ENCODE results near the gene PARVG.

The PARVG gene

GRCh38 chr22:44159221-44159620 is 21.5 kb upstream of the PARVG start:
- Histone ChIP-seq H3K36me3 (ENCODE audit: insufficient read depth, low read length) (no peaks in the 10 kb centered on the region), H3K27ac (no peak overlapping the region), H3K9ac (ENCODE audit: insufficient read length) (no peak overlapping the region), H3K4me3 (no peak overlapping the region), H3K9me3 (ENCODE audit: low read depth, low read length) (no peaks in the 10 kb centered on the region)
- TF ChIP-seq POLR2AphosphoS5 (IDR thresholded peaks at IDR 0.05; ENCODE audit: borderline replicate concordance, low read depth, low read length) = no peak
- TF ChIP-seq EZH2 (IDR thresholded peaks at IDR 0.05) = no peak
- TF ChIP-seq FOXP2 (optimal IDR thresholded peaks at IDR 0.05; ENCODE audit: control extremely low read depth, extremely low read length, insufficient read depth) = no peak
- no peak for DNase-seq (ENCODE audit: low read depth, low spot score)

- Histone ChIP-seq H3K4me3 (no peak overlapping the region), H3K27ac (no peak overlapping the region), H3K9me3 (ENCODE audit: low read depth, low read length) (no peaks in the 10 kb centered on the region), H3K36me3 (ENCODE audit: insufficient read depth, low read length) (no peaks in the 10 kb centered on the region), H3K9ac (ENCODE audit: insufficient read length) (no peak overlapping the region)
- TF ChIP-seq FOXP2 (optimal IDR thresholded peaks at IDR 0.05; ENCODE audit: control extremely low read depth, extremely low read length, insufficient read depth) = no peak
- TF ChIP-seq EZH2 (IDR thresholded peaks at IDR 0.05) = no peak
- no peak for TF ChIP-seq POLR2AphosphoS5 (IDR thresholded peaks at IDR 0.05; ENCODE audit: borderline replicate concordance, low read depth, low read length)
- no peak for DNase-seq (ENCODE audit: low read depth, low spot score)
Observed at GRCh38 chr22:44159811-44160210, 20.9 kb upstream of the PARVG start.

GRCh38 chr22:44160421-44160820 is 20.3 kb upstream of the PARVG start:
- Histone ChIP-seq H3K36me3 (ENCODE audit: insufficient read depth, low read length) (no peaks in the 10 kb centered on the region), H3K27ac (no peak overlapping the region), H3K9ac (ENCODE audit: insufficient read length) (no peak overlapping the region), H3K4me3 (no peak overlapping the region), H3K9me3 (ENCODE audit: low read depth, low read length) (no peaks in the 10 kb centered on the region)
- DNase-seq (ENCODE audit: low read depth, low spot score) = no peak
- no peak for TF ChIP-seq POLR2AphosphoS5 (IDR thresholded peaks at IDR 0.05; ENCODE audit: borderline replicate concordance, low read depth, low read length)
- no peak for TF ChIP-seq FOXP2 (optimal IDR thresholded peaks at IDR 0.05; ENCODE audit: control extremely low read depth, extremely low read length, insufficient read depth)
- TF ChIP-seq EZH2 (IDR thresholded peaks at IDR 0.05) = no peak

GRCh38 chr22:44161673-44162072 is 19.1 kb upstream of the PARVG start:
- H3K9me3 ChIP-seq (ENCODE audit: low read depth, low read length) = no peaks in the 10 kb centered on the region
- DNase-seq (ENCODE audit: low read depth, low spot score) = no peak
- no peak overlapping the region for H3K4me3 ChIP-seq
- no peaks in the 10 kb centered on the region for H3K36me3 ChIP-seq (ENCODE audit: insufficient read depth, low read length)
- TF ChIP-seq POLR2AphosphoS5 (IDR thresholded peaks at IDR 0.05; ENCODE audit: borderline replicate concordance, low read depth, low read length) = no peak
- TF ChIP-seq FOXP2 (optimal IDR thresholded peaks at IDR 0.05; ENCODE audit: control extremely low read depth, extremely low read length, insufficient read depth) = no peak
- TF ChIP-seq EZH2 (IDR thresholded peaks at IDR 0.05) = no peak
- H3K27ac ChIP-seq = no peak overlapping the region
- no peak overlapping the region for H3K9ac ChIP-seq (ENCODE audit: insufficient read length)

GRCh38 chr22:44162960-44163359 is 17.8 kb upstream of the PARVG start:
- Histone ChIP-seq H3K36me3 (ENCODE audit: insufficient read depth, low read length) (no peaks in the 10 kb centered on the region), H3K27ac (no peak overlapping the region), H3K9me3 (ENCODE audit: low read depth, low read length) (no peaks in the 10 kb centered on the region), H3K9ac (ENCODE audit: insufficient read length) (no peak overlapping the region), H3K4me3 (no peak overlapping the region)
- TF ChIP-seq FOXP2 (optimal IDR thresholded peaks at IDR 0.05; ENCODE audit: control extremely low read depth, extremely low read length, insufficient read depth) (no peak), POLR2AphosphoS5 (IDR thresholded peaks at IDR 0.05; ENCODE audit: borderline replicate concordance, low read depth, low read length) (no peak), EZH2 (IDR thresholded peaks at IDR 0.05) (no peak)
- no peak for DNase-seq (ENCODE audit: low read depth, low spot score)

DNA sequence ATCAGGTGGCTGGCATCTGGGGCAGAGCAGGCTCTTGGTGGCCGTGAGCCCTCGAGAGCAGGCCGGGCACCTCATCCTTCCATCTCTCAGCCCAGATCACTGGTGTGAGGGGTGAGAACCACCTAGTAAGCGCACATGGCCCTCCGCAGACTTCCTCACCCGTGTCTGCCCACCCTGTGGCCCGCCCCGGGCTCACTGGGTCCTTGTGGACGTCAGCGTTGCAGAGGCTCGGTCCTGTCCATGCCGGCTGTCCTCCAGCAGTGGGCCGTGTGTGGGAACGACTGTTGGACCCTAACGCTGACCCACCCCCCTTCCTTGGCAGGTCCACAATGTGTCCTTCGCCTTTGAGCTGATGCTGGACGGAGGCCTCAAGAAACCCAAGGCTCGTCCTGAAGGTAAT is 17.2 kb upstream of the PARVG start:
- H3K27ac ChIP-seq = no peak overlapping the region
- no peaks in the 10 kb centered on the region for H3K36me3 ChIP-seq (ENCODE audit: insufficient read depth, low read length)
- TF ChIP-seq EZH2 (IDR thresholded peaks at IDR 0.05) (no peak), POLR2AphosphoS5 (IDR thresholded peaks at IDR 0.05; ENCODE audit: borderline replicate concordance, low read depth, low read length) (no peak), FOXP2 (optimal IDR thresholded peaks at IDR 0.05; ENCODE audit: control extremely low read depth, extremely low read length, insufficient read depth) (no peak)
- no peak for DNase-seq (ENCODE audit: low read depth, low spot score)
- no peak overlapping the region for H3K9ac ChIP-seq (ENCODE audit: insufficient read length)
- H3K9me3 ChIP-seq (ENCODE audit: low read depth, low read length) = no peaks in the 10 kb centered on the region
- H3K4me3 ChIP-seq = no peak overlapping the region

- H3K9ac ChIP-seq (ENCODE audit: insufficient read length) = no peak overlapping the region
- no peak for TF ChIP-seq FOXP2 (optimal IDR thresholded peaks at IDR 0.05; ENCODE audit: control extremely low read depth, extremely low read length, insufficient read depth)
- no peak overlapping the region for H3K4me3 ChIP-seq
- H3K27ac ChIP-seq = no peak overlapping the region
- no peak for DNase-seq (ENCODE audit: low read depth, low spot score)
- no peaks in the 10 kb centered on the region for H3K9me3 ChIP-seq (ENCODE audit: low read depth, low read length)
- no peaks in the 10 kb centered on the region for H3K36me3 ChIP-seq (ENCODE audit: insufficient read depth, low read length)
Observed at GRCh38 chr22:44164031-44164430, 16.7 kb upstream of the PARVG start.

GRCh38 chr22:44165286-44165874 is 15.3 kb upstream of the PARVG start:
- H3K27ac ChIP-seq = no peak overlapping the region

More at GRCh38 chr22:44165286-44165874, 15.3 kb upstream of the PARVG start:
- Histone ChIP-seq H3K9ac (ENCODE audit: insufficient read length) (no peak overlapping the region), H3K4me3 (no peak overlapping the region), H3K36me3 (ENCODE audit: insufficient read depth, low read length) (no peaks in the 10 kb centered on the region), H3K9me3 (ENCODE audit: low read depth, low read length) (no peaks in the 10 kb centered on the region)
- no peak for DNase-seq (ENCODE audit: low read depth, low spot score)
- TF ChIP-seq FOXP2 (optimal IDR thresholded peaks at IDR 0.05; ENCODE audit: control extremely low read depth, extremely low read length, insufficient read depth) = no peak
- TF ChIP-seq POLR2AphosphoS5 (IDR thresholded peaks at IDR 0.05; ENCODE audit: borderline replicate concordance, low read depth, low read length) = no peak
- TF ChIP-seq EZH2 (IDR thresholded peaks at IDR 0.05) = no peak

Data from SK-N-MC (cell line).